HUES64 (cell line): ENCODE results near the gene CDKN2A.
A peak's percentile ranks its signal among the peaks of the same experiment; 100 is the strongest.
"Not testable (repeated sequence)": the region's sequence is repeated elsewhere in the genome, so short reads cannot be mapped to it uniquely, and the experiment has no call there.

ENCODE experiments used
- H3K27ac ChIP-seq: 2 replicates; pipeline ENCODE4 v1.7.0; 2013; ENCODE audit warnings: low read depth, low read length, inconsistent platforms
- H3K27me3 ChIP-seq: 2 replicates; pipeline ENCODE4 v1.6.1; 2013; ENCODE audit warnings: mild to moderate bottlenecking, low read length; ENCODE audit not compliant: insufficient read depth
- H3K36me3 ChIP-seq: 2 replicates; pipeline ENCODE4 v1.6.1; 2013; ENCODE audit warnings: mild to moderate bottlenecking, low read length; ENCODE audit not compliant: insufficient read depth
- H3K4me1 ChIP-seq: 2 replicates; pipeline ENCODE4 v1.6.1; 2013; ENCODE audit warnings: mild to moderate bottlenecking, low read length, moderate library complexity; ENCODE audit not compliant: insufficient read depth
- H3K4me3 ChIP-seq: 2 replicates; pipeline ENCODE4 v1.5.1; 2013; ENCODE audit warnings: mild to moderate bottlenecking, low read length, moderate library complexity
- H3K9ac ChIP-seq: 2 replicates; pipeline ENCODE4 v1.6.1; 2013; ENCODE audit warnings: mild to moderate bottlenecking, low read depth, low read length
- H3K9me3 ChIP-seq: 2 replicates; pipeline ENCODE4 v1.6.1; 2013; ENCODE audit warnings: low read depth, low read length; ENCODE audit not compliant: insufficient read depth
- WGBS: fragments of 150-250, 120-280 bp; methylation state at CpG from one replicate; pipeline ENCODE4 v1.1.7; 2013; ENCODE audit warnings: missing lambda C conversion rate; 5-methylcytosine and 5-hydroxymethylcytosine counted together

Gene CDKN2A

GRCh38 chr9:21966140-21966851 lies 27.9 kb downstream of the CDKN2A start:
- H3K4me3 ChIP-seq, result no peak overlapping the region
- H3K36me3 ChIP-seq, result no peaks in the 10 kb centered on the region
- WGBS, result 12% methylated on average over 13 of the region's 15 CpGs
- H3K27me3 ChIP-seq, result peaks cover 99% of the 10 kb centered on the region
- peaks cover 12% of the 10 kb centered on the region; the same call in 1 of the 2 replicates for H3K4me1 ChIP-seq
- no peak overlapping the region for H3K9ac ChIP-seq
- no peak overlapping the region for H3K27ac ChIP-seq
- H3K9me3 ChIP-seq, result no peaks in the 10 kb centered on the region

- 2% methylated on average over 29 of the region's 30 CpGs for WGBS
- Histone ChIP-seq H3K36me3 (no peaks in the 10 kb centered on the region), H3K27me3 (peaks cover 94% of the 10 kb centered on the region), H3K4me1 (peaks cover 11% of the 10 kb centered on the region; the same call in 1 of the 2 replicates), H3K4me3 (peak overlapping the region; percentile 48), H3K27ac (no peak overlapping the region), H3K9me3 (no peaks in the 10 kb centered on the region), H3K9ac (no peak overlapping the region)
Observed at GRCh38 chr9:21965401-21965951, 28.7 kb downstream of the CDKN2A start.

GRCh38 chr9:21964925-21965385 lies 29.2 kb downstream of the CDKN2A start:
- H3K4me3 ChIP-seq, result peak overlapping the region; percentile 48
- WGBS, result 2% methylated on average over 29 of the region's 29 CpGs
- H3K9me3 ChIP-seq, result no peaks in the 10 kb centered on the region
- peaks cover 11% of the 10 kb centered on the region; the same call in 1 of the 2 replicates for H3K4me1 ChIP-seq
- no peaks in the 10 kb centered on the region for H3K36me3 ChIP-seq
- no peak overlapping the region for H3K27ac ChIP-seq
- no peak overlapping the region for H3K9ac ChIP-seq
- H3K27me3 ChIP-seq, result peaks cover 91% of the 10 kb centered on the region

- Histone ChIP-seq H3K36me3 (no peaks in the 10 kb centered on the region), H3K27ac (no peak overlapping the region), H3K9ac (no peak overlapping the region), H3K27me3 (peaks cover 58% of the 10 kb centered on the region), H3K4me3 (no peak overlapping the region), H3K4me1 (no peaks in the 10 kb centered on the region), H3K9me3 (no peaks in the 10 kb centered on the region)
- WGBS, result 93% methylated on average over 2 of the region's 2 CpGs
Observed at GRCh38 chr9:21961569-21961968, 32.6 kb downstream of the CDKN2A start.

GRCh38 chr9:21959268-21959667 lies 34.9 kb downstream of the CDKN2A start:
- not testable (repeated sequence) for H3K36me3 ChIP-seq, H3K4me1 ChIP-seq

GRCh38 chr9:21958833-21959232 lies 35.4 kb downstream of the CDKN2A start:
- no peak overlapping the region for H3K27ac ChIP-seq
- H3K9ac ChIP-seq, result no peak overlapping the region
- WGBS, result 81% methylated on average over 2 of the region's 2 CpGs
- H3K36me3 ChIP-seq, result no peaks in the 10 kb centered on the region
- no peak overlapping the region for H3K4me3 ChIP-seq
- no peaks in the 10 kb centered on the region for H3K9me3 ChIP-seq
- H3K4me1 ChIP-seq, result no peaks in the 10 kb centered on the region
- peaks cover 31% of the 10 kb centered on the region for H3K27me3 ChIP-seq

More at GRCh38 chr9:21959268-21959667, 34.9 kb downstream of the CDKN2A start:
- H3K4me3 ChIP-seq, H3K9ac ChIP-seq, H3K27ac ChIP-seq, H3K9me3 ChIP-seq: not testable (repeated sequence)
- peaks cover 35% of the 10 kb centered on the region for H3K27me3 ChIP-seq
- whole genome bisulfite sequencing, result 95% methylated on average over 30 of the region's 33 CpGs

- Histone ChIP-seq H3K27ac (no peak overlapping the region), H3K9ac (no peak overlapping the region), H3K4me3 (no peak overlapping the region), H3K36me3 (no peaks in the 10 kb centered on the region), H3K9me3 (no peaks in the 10 kb centered on the region), H3K4me1 (no peaks in the 10 kb centered on the region), H3K27me3 (no peaks in the 10 kb centered on the region)
- 95% methylated on average over 2 of the region's 2 CpGs for WGBS
Observed at GRCh38 chr9:21945606-21946005, 48.6 kb downstream of the CDKN2A start.

- Histone ChIP-seq H3K36me3 (no peaks in the 10 kb centered on the region), H3K27ac (no peak overlapping the region), H3K4me3 (no peak overlapping the region), H3K4me1 (no peaks in the 10 kb centered on the region), H3K9me3 (no peaks in the 10 kb centered on the region), H3K27me3 (no peaks in the 10 kb centered on the region), H3K9ac (no peak overlapping the region)
- WGBS, result 89% methylated on average over 3 of the region's 4 CpGs
Observed at GRCh38 chr9:21943464-21943863, 50.7 kb downstream of the CDKN2A start.

GRCh38 chr9:21941337-21941995 lies 52.7 kb downstream of the CDKN2A start:
- H3K36me3 ChIP-seq, result no peaks in the 10 kb centered on the region
- 92% methylated on average over 4 of the region's 4 CpGs for WGBS
- H3K4me3 ChIP-seq, result no peak overlapping the region
- H3K9me3 ChIP-seq, result no peaks in the 10 kb centered on the region
- no peak overlapping the region for H3K27ac ChIP-seq
- H3K27me3 ChIP-seq, result no peaks in the 10 kb centered on the region
- no peak overlapping the region for H3K9ac ChIP-seq
- no peaks in the 10 kb centered on the region for H3K4me1 ChIP-seq

- WGBS, result 91% methylated on average over 1 of the region's 1 CpG
- H3K27ac ChIP-seq, result no peak overlapping the region
Observed at GRCh38 chr9:21936161-21936560, 58.0 kb downstream of the CDKN2A start.

GRCh38 chr9:21935631-21936030 lies 58.6 kb downstream of the CDKN2A start:
- 60% methylated on average over 1 of the region's 1 CpG for WGBS
- Histone ChIP-seq H3K27me3 (no peaks in the 10 kb centered on the region), H3K27ac (no peak overlapping the region), H3K4me3 (no peak overlapping the region), H3K9ac (no peak overlapping the region), H3K36me3 (no peaks in the 10 kb centered on the region), H3K4me1 (peaks cover 29% of the 10 kb centered on the region), H3K9me3 (no peaks in the 10 kb centered on the region)

More at GRCh38 chr9:21936161-21936560, 58.0 kb downstream of the CDKN2A start:
- Histone ChIP-seq H3K4me1 (peaks cover 29% of the 10 kb centered on the region), H3K9me3 (no peaks in the 10 kb centered on the region), H3K36me3 (no peaks in the 10 kb centered on the region), H3K4me3 (no peak overlapping the region), H3K27me3 (no peaks in the 10 kb centered on the region), H3K9ac (no peak overlapping the region)
